ENCODE data around the gene NIPAL4.
A peak's percentile ranks its signal among the peaks of the same experiment; 100 is the strongest.
"Not testable (repeated sequence)": the region's sequence is repeated elsewhere in the genome, so short reads cannot be mapped to it uniquely, and the experiment has no call there.

The NIPAL4 gene

DNA sequence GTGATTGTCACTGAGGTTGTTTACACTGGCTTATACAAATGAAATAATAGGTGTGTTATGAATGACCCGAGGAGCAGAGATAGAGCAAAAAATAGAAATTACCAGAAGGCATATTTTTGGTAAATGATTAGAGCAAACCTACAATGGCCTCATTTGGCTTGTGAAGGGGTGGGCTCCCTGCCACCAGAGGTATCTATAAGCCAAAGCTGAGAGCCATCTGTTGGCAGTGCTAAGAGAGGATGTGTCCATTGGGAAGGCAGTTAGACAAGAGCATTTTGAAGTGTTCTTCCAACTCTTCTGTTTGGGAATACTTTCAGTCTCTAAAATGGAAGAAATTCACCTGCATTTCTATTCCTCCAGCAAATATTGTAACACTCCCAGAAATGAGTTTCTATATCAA, 10.6 kb downstream of the NIPAL4 start:
- no peak overlapping the region for H3K4me3 Mint-ChIP-seq

DNA sequence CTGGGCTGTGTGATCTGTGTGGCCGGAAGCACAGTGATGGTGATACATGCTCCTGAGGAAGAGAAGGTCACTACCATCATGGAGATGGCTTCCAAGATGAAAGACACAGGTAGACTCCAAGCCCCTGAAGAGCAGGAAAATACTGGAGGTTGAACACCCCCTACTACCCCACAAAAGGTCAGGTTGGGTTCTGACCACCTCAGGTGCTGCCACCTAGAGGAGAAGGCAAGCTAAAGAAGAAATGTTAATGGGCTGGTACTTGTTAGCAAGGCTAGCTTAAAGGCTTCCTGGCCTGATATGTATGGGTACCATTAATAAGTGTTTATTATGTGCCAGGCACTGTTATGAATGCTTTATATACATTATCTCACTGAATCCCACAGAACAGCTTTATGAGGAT, 11.7 kb downstream of the NIPAL4 start:
- Mint-ChIP-seq H3K9me3 (no peaks in the 10 kb centered on the region), H3K27me3 (no peaks in the 10 kb centered on the region), H3K36me3 (ENCODE audit: low read depth) (peaks cover 46% of the 10 kb centered on the region), H3K4me3 (no peak overlapping the region), H3K4me1 (ENCODE audit: low read depth) (peaks cover 39% of the 10 kb centered on the region), H3K27ac (no peak overlapping the region)
- intact Hi-C loops (cut with micrococcal nuclease) = loop anchor here (5.0 kb wide), 1 partner anchor 324 kb away; no protein-coding TSS in a partner anchor

More for the DNA sequence above, 10.6 kb downstream of the NIPAL4 start:
- Mint-ChIP-seq H3K27ac (no peak overlapping the region), H3K9me3 (no peaks in the 10 kb centered on the region), H3K36me3 (ENCODE audit: low read depth) (peaks cover 35% of the 10 kb centered on the region), H3K27me3 (peaks cover 2% of the 10 kb centered on the region), H3K4me1 (ENCODE audit: low read depth) (peaks cover 41% of the 10 kb centered on the region)
- intact Hi-C loops (cut with micrococcal nuclease) = loop anchor here (5.0 kb wide), 1 partner anchor 323 kb away; no protein-coding TSS in a partner anchor

DNA sequence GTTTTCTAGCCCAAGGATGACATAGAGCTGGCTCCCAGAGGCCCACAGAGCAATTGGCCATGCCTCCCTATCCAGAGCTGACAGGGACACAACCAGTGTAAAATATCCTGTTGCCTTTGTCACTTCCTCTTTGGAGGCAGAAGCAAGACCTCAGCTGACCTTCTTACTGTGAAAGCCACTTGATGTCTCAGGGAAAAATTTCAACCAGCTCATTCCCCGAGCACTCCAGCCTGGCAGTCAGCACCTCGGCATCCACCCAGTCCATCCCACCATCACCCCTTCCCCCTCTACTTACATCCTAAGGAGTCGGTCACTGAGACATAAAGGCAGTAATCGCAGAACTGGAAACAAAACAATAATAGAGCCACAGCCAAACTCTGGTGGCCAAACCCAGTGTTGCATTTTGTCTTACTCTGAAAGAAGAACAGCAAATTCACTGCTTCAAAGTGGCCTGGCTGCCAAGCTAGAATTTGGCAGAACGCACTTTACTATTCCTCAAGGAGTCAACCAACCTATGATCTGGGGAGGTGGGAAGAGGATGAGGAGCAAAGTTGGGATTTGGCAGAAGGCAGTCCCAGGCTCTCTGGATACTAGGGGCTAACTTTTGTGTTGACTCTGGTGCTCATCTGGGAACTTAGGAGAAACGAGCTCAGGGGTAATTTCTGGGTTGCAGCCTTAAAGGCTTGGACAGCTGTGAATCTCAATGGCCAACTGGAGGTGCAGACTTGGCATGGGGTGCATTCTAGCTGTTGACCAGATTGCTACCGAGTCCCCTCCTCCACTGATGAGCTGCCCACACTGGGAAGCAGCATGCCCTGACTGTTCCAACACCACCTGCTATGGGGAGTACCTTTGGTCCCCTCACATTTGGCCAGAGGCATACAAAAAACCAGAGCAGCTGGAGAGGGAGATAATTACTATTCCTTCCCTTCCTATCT, 13.6 kb downstream of the NIPAL4 start:
- Mint-ChIP-seq H3K27ac (peak overlapping the region; percentile 75), H3K4me3 (no peak overlapping the region), H3K9me3 (no peaks in the 10 kb centered on the region), H3K4me1 (ENCODE audit: low read depth) (peaks cover 39% of the 10 kb centered on the region), H3K27me3 (no peaks in the 10 kb centered on the region), H3K36me3 (ENCODE audit: low read depth) (peaks cover 65% of the 10 kb centered on the region)
- intact Hi-C loops (cut with micrococcal nuclease) = loop anchor here (2.0 to 5.0 kb wide), 2 partner anchors 145 to 326 kb away; no protein-coding TSS in a partner anchor

DNA sequence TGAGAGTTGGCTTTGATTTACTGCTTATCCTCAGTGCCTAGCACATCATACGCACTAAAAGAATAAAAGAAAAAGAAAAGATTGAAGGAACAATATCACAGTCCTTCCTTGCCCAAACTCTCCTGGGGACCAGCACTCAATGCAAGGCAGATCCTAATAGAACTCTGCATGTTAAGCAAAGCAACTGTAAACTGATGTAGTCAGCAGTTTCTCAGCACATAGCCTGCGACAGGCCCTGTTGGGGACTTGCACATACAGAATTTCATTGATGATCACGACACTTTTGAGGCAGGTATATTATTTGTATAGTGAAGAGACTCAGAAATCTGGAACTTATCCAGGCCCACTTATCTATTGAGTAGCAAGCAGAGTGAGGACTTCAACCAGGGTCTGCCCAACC, 15.4 kb downstream of the NIPAL4 start:
- Mint-ChIP-seq H3K36me3 (ENCODE audit: low read depth) (peaks cover 83% of the 10 kb centered on the region), H3K27me3 (no peaks in the 10 kb centered on the region), H3K4me1 (ENCODE audit: low read depth) (peaks cover 39% of the 10 kb centered on the region), H3K4me3 (no peak overlapping the region), H3K9me3 (no peaks in the 10 kb centered on the region), H3K27ac (no peak overlapping the region)
- intact Hi-C loops (cut with micrococcal nuclease) = loop anchor here (2.0 kb wide), 1 partner anchor 147 kb away; no protein-coding TSS in a partner anchor

DNA sequence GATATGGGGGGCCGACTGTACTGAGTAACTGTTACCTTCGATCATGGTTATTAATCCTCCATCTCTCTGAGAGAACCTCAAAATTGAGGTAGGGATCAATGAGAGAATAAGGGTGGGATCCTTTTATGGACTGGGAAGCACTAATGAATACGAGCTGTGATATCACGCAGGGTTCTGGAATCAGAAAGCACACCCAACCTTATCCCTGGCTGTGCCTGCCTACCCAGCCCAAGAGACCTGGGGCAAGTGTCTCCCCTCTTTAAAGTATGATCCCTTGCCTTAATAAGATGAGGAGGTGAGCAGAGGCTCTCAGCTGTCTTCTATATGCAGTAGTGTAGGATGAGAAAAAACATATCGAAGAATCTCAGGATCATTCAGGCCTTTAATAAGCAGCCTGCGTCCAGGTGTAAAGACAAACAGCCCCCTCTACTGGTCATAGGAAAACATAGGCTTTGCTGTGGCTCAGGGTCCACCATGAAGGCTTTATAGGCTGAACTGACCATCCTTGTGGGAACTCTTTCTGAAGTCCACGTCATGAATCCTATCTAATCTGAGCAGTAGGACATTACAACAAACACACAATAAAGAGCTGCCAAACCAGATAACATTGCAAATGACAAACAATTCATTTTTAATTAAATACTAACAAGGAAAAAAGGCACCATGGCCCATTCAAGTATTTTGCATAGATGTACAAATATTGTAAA, 16.8 kb downstream of the NIPAL4 start:
- no peak overlapping the region for H3K4me3 Mint-ChIP-seq
- intact Hi-C loops (cut with micrococcal nuclease) = loop anchor here (2.0 kb wide), 1 partner anchor 46 kb away; no protein-coding TSS in a partner anchor
- no peaks in the 10 kb centered on the region for H3K27me3 Mint-ChIP-seq
- H3K4me1 Mint-ChIP-seq (ENCODE audit: low read depth) = peaks cover 39% of the 10 kb centered on the region
- no peaks in the 10 kb centered on the region for H3K9me3 Mint-ChIP-seq
- peaks cover 97% of the 10 kb centered on the region for H3K36me3 Mint-ChIP-seq (ENCODE audit: low read depth)
- H3K27ac Mint-ChIP-seq = no peak overlapping the region

DNA sequence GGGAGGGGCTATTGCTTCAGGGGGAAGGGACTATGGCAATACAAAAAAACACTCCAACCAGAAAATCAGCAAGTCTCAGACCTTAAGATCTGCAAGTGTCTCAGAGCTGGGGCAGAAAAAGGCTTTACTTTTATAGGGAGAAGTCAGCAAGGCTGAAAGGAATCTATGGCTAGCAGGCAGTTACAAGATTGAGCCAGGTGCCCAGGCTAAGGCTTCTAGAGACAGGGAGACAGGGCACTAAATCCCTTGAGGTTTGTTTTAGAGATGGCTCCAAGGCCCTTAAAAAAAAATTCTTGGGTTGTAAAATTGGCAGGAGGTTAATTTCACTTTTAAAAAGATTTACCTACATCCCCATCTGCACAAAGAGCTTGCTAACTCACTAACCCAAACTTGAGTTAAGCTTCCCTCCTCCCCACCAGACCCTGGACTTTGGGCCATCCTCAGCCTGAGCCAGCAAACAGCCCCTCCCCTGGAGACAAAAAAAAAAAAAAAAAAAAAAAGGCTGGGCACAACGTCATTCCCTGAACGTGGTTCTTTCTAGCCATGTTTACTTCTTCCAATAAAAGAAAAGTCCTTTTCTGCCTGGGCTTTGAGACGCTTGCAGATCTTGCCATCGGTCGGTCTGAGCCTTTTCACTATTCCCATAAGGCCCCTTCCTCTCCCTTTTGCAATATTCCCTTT, 17.9 kb downstream of the NIPAL4 start:
- Mint-ChIP-seq H3K36me3 (ENCODE audit: low read depth) (peaks cover 97% of the 10 kb centered on the region), H3K4me1 (ENCODE audit: low read depth) (peaks cover 29% of the 10 kb centered on the region), H3K27ac (no peak overlapping the region), H3K9me3 (no peaks in the 10 kb centered on the region), H3K4me3 (no peak overlapping the region), H3K27me3 (no peaks in the 10 kb centered on the region)
- intact Hi-C loops (cut with micrococcal nuclease) = loop anchor here (2.0 kb wide), 1 partner anchor 47 kb away; no protein-coding TSS in a partner anchor

DNA sequence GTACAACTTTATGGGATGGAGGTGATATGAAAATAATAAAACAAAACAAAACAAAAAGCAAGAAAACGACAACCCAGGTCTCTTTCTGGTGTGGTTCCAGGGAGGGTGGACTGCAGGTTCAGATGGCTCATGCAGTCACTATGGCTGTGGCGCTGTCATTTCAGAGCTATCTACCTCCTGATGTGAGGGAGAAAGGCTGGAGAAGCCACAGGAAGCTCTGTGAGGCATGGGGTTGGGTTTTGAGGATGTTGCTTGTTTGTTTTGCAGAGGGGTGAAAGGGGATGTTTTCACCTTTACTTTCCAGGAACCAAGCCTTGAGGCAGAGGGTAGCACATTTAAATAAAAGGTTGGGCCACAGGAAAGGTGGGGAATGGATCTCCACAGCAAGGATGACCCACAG, 18.7 kb downstream of the NIPAL4 start:
- Mint-ChIP-seq H3K4me1 (ENCODE audit: low read depth) (peaks cover 21% of the 10 kb centered on the region), H3K27ac (no peak overlapping the region), H3K9me3 (no peaks in the 10 kb centered on the region), H3K36me3 (ENCODE audit: low read depth) (peaks cover 99% of the 10 kb centered on the region), H3K4me3 (no peak overlapping the region), H3K27me3 (no peaks in the 10 kb centered on the region)
- intact Hi-C loops (cut with micrococcal nuclease) = no loop called here

DNA sequence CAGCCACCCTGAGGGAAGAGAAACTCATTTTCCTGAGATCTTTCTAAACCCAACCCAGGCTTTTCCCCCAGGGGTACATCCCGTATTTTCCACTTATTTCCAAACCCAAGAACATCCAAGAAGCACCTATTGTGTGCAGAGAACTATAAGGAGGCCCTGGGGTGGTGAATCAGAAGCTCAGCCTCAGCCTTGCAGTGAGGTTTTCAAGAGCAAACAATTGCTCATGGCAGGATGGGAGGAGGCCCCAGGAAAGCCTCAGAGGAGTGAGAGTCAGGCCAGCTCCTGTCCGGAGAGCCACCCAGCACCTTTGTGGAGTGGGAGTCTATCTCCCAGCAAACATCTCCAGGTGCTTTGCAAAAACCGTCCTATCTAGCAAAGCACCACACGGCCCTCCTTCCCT, 19.2 kb downstream of the NIPAL4 start:
- intact Hi-C loops (cut with micrococcal nuclease) = no loop called here
- Mint-ChIP-seq H3K36me3 (ENCODE audit: low read depth) (peaks cover 100% of the 10 kb centered on the region), H3K4me1 (ENCODE audit: low read depth) (peaks cover 16% of the 10 kb centered on the region), H3K9me3 (no peaks in the 10 kb centered on the region), H3K4me3 (no peak overlapping the region), H3K27me3 (no peaks in the 10 kb centered on the region), H3K27ac (no peak overlapping the region)

DNA sequence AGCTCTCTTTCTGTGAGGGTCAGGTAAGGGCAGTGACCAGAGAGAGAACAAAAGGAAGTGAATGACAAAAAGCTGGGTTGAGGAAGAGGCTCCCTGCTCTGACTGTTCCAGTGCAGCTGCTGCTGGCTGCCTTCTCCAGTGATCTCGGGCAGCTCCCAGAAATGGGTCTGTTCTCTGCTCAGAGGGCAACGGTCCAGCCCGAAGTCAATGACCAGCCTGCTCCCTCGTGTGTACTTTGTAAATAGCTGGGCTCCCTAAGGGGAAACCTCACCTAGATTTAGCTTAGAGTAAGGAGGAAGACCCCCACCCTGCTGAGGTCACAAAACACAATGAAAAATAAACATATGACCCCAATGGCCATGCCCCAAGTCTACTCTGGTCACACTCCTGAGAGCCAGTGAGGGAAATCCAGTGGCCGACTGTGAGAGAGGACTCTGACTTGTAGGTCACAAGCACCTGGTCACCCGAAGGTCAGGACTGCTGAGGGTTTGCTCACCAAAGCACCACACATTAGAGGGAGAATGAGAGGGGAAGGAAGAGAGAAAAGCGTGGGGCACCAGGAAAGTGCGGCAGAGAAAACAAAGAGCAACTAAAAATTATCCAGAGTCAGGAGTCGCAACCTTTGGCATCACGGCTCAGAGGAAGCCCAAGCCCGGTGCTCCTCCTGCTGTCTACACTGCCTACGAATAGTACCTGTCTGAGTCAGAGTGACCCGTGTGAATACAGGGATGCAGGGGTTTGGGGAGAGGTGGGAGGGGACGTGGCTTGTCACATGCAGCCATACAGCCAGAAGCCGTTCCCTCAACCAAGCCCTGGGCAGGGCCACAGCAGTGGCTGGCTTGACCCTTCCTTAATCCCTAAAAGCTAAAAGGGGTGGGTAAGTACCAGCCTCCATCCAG, 19.8 kb downstream of the NIPAL4 start:
- no peaks in the 10 kb centered on the region for H3K27me3 Mint-ChIP-seq
- H3K9me3 Mint-ChIP-seq = no peaks in the 10 kb centered on the region
- H3K27ac Mint-ChIP-seq = peak overlapping the region; percentile 41
- peaks cover 100% of the 10 kb centered on the region for H3K36me3 Mint-ChIP-seq (ENCODE audit: low read depth)
- H3K4me1 Mint-ChIP-seq (ENCODE audit: low read depth) = peaks cover 11% of the 10 kb centered on the region
- intact Hi-C loops (cut with micrococcal nuclease) = no loop called here
- no peak overlapping the region for H3K4me3 Mint-ChIP-seq

DNA sequence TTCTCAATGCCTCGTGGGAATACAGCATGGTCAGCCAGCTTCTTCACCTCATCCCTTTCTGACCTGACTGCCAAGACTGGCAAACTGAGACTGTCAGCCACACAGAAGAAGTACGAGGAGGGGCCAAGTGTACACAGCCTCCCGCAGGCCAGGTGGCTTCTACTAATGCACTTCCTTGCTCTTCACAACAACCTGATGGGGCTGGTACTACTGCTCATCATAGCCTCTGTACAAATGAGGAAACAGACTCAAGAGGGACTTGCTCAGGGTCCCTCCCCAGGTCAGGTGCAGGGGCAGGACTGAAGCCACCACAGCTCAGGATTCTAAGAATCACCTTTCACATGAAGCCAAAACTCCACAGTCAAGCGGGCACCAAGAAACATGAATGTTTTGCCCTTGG, 21.3 kb downstream of the NIPAL4 start:
- Mint-ChIP-seq H3K4me1 (ENCODE audit: low read depth) (peaks cover 12% of the 10 kb centered on the region), H3K4me3 (no peak overlapping the region)
- intact Hi-C loops (cut with micrococcal nuclease) = no loop called here

DNA sequence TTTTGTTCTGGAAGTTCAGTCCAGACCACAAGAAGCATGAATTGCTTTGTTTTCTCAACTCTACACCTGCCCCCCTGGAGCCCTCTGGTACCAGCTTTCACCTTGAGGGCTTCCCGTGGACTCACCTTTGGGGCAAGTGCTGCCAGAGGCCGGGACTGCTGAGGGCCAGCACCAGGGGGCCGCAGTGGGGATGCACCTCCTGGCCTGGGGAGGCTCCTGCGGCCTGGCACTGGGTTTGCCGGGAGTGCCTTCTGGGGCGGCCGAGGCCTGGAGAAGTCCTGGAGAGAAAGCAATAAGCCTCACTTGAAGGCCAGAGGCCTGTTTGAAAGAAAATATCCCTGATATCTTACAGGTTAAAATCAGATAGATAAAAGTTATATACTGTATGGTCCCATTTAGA, 21.7 kb downstream of the NIPAL4 start:
- H3K9me3 Mint-ChIP-seq = no peaks in the 10 kb centered on the region
- H3K27me3 Mint-ChIP-seq = no peaks in the 10 kb centered on the region
- H3K27ac Mint-ChIP-seq = no peak overlapping the region
- H3K36me3 Mint-ChIP-seq (ENCODE audit: low read depth) = peaks cover 100% of the 10 kb centered on the region
- peaks cover 12% of the 10 kb centered on the region for H3K4me1 Mint-ChIP-seq (ENCODE audit: low read depth)
- H3K4me3 Mint-ChIP-seq = no peak overlapping the region
- intact Hi-C loops (cut with micrococcal nuclease) = no loop called here

More for the DNA sequence above, 21.3 kb downstream of the NIPAL4 start:
- Mint-ChIP-seq H3K27me3 (no peaks in the 10 kb centered on the region), H3K27ac (no peak overlapping the region), H3K9me3 (no peaks in the 10 kb centered on the region), H3K36me3 (ENCODE audit: low read depth) (peaks cover 100% of the 10 kb centered on the region)

DNA sequence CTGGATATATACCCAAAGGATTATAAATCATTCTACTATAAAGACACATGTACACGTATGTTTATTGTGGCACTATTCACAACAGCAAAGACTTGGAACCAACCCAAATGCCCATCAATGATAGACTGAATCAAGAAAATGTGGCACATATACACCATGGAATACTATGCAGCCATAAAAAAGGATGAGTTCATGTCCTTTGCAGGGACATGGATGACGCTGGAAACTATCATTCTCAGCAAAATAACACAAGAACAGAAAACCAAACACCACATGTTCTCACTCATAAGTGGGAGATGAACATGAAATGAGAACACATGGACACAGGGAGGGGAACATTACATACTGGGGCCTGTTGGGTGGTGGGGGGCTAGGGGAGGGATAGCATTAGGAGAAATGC, 22.7 kb downstream of the NIPAL4 start:
- H3K27me3 Mint-ChIP-seq; H3K4me3 Mint-ChIP-seq; H3K9me3 Mint-ChIP-seq; intact Hi-C loops (cut with micrococcal nuclease); H3K27ac Mint-ChIP-seq: not testable (repeated sequence)
- Mint-ChIP-seq H3K36me3 (ENCODE audit: low read depth) (peaks cover 100% of the 10 kb centered on the region), H3K4me1 (ENCODE audit: low read depth) (peaks cover 21% of the 10 kb centered on the region)

DNA sequence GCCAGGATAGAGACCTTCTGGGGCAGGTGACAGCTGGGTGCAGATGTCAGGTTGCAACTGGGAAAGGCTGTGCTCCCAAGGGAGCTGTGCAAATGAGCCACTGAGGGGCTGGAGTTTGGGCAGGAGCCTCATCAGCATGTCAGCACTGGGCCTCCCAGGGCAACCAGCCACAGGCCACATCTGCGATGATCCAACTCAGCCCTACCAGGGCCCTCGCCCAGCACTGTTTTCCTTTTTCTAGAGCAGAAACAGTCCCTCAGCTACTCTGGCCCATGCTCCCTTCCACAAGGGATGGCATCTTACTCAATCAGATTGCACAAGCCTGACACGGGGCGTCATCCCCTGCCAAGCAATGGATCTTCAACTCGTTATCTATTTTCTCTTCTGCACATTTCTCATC, 24.8 kb downstream of the NIPAL4 start:
- Mint-ChIP-seq H3K27ac (no peak overlapping the region), H3K9me3 (no peaks in the 10 kb centered on the region), H3K4me3 (no peak overlapping the region), H3K27me3 (no peaks in the 10 kb centered on the region), H3K4me1 (ENCODE audit: low read depth) (peaks cover 24% of the 10 kb centered on the region), H3K36me3 (ENCODE audit: low read depth) (peaks cover 100% of the 10 kb centered on the region)
- intact Hi-C loops (cut with micrococcal nuclease) = no loop called here
